Measurements from ENCODE around the gene SYT1.

The SYT1 gene

DNA sequence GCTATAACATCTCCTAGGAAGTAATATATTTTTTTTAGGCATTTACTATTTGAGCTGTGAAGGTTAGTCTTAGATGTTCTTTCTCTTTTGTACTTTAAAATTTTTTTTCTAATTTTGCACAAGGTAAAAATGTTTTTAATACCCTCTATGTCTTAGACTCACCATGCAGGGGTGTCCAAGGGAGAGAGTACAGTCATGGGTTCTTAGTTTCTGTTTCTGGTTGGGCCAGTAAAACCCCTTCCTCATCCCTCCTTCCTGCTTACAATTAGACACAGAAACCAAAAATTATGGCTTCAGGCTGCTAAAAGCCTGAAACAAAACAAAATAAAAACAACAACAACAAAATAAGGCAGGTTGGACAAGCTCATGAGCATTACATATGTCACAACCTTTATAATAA, 193.0 kb downstream of the SYT1 start:
- Histone ChIP-seq H3K4me3 (replicated peaks; ENCODE audit: insufficient read depth, low read length) (no peak overlapping the region), H3K27me3 (ENCODE audit: insufficient read depth, poor library complexity, severe bottlenecking) (no peaks in the 10 kb centered on the region), H3K27ac (replicated peaks) (no peak overlapping the region)
- no peak for DNase-seq (ENCODE audit: low read depth in 1 of 2, low spot score in 1 of 2)
- no peak for TF ChIP-seq POLR2AphosphoS5 (IDR thresholded peaks at IDR 0.05; ENCODE audit: low read depth)

DNA sequence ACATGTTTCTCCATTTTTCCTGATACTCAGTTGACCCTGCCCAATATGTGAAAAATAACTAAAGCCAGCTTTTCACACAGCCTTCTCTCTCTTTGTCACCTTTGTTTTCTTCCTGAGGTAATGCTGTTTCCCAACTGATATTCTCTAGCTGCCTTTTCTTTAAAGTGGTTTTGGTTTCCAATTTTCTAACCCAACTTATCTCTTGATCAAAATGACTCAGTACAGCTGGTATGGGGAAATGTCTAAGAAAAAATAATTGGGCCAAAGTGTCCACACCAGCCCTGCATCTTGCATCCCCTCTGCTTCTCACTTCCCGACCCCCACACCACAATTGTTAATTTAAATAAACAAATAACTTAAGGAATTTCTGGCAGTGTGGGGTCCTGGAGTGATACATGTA, 193.8 kb downstream of the SYT1 start:
- DNase-seq (ENCODE audit: low read depth in 1 of 2, low spot score in 1 of 2) = no peak
- H3K27ac ChIP-seq (replicated peaks) = no peak overlapping the region
- TF ChIP-seq SPI1 (IDR thresholded peaks at IDR 0.05; ENCODE audit: borderline replicate concordance, low read depth) = no peak
- H3K27me3 ChIP-seq (ENCODE audit: insufficient read depth, poor library complexity, severe bottlenecking) = no peaks in the 10 kb centered on the region
- no peak overlapping the region for H3K4me3 ChIP-seq (replicated peaks; ENCODE audit: insufficient read depth, low read length)

DNA sequence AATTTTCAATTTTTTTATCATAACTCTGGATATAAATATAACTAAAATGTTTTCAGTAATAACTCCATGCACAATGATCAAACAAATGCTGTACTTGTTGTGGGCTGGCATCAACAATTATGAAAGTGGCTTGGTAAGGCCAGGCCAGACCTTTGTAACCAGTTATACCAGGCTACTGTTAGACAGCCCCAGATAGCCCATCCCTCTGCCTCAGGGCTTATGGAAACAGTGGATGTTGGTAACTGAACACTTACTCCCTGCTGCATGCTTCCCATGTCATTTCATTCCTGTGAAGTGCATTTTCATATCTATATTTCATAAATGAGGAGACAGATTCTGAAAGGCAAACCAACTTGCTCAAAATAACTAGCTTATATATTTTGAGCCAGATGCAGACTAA, 195.0 kb downstream of the SYT1 start:
- TF ChIP-seq, protein P1, sequence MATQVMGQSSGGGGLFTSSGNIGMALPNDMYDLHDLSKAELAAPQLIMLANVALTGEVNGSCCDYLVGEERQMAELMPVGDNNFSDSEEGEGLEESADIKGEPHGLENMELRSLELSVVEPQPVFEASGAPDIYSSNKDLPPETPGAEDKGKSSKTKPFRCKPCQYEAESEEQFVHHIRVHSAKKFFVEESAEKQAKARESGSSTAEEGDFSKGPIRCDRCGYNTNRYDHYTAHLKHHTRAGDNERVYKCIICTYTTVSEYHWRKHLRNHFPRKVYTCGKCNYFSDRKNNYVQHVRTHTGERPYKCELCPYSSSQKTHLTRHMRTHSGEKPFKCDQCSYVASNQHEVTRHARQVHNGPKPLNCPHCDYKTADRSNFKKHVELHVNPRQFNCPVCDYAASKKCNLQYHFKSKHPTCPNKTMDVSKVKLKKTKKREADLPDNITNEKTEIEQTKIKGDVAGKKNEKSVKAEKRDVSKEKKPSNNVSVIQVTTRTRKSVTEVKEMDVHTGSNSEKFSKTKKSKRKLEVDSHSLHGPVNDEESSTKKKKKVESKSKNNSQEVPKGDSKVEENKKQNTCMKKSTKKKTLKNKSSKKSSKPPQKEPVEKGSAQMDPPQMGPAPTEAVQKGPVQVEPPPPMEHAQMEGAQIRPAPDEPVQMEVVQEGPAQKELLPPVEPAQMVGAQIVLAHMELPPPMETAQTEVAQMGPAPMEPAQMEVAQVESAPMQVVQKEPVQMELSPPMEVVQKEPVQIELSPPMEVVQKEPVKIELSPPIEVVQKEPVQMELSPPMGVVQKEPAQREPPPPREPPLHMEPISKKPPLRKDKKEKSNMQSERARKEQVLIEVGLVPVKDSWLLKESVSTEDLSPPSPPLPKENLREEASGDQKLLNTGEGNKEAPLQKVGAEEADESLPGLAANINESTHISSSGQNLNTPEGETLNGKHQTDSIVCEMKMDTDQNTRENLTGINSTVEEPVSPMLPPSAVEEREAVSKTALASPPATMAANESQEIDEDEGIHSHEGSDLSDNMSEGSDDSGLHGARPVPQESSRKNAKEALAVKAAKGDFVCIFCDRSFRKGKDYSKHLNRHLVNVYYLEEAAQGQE (IDR thresholded peaks at IDR 0.05; ENCODE audit: insufficient replicate concordance, low read depth) = no peak
- no peak overlapping the region for H3K27ac ChIP-seq (replicated peaks)
- DNase-seq (ENCODE audit: low read depth in 1 of 2, low spot score in 1 of 2) = no peak

DNA sequence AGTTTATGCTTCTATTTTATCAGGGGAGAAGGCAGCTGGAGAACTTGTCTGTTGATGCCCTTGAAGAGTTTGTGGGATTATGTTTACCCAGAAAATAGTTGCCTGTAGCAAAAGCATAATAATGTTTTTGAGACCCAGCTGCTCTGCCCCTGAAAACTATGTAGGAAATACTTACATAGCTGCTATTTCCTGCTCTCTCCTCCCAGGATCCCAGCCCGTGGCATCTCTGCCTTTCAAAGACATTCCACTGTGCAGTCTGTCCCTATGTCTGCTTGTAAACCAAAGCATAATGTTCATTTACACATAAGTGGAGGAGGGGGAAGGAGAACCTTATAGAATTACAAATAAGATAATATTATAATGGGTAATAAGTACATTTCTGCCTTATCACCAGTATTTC, 198.7 kb downstream of the SYT1 start:
- no peak for DNase-seq (ENCODE audit: low read depth in 1 of 2, low spot score in 1 of 2)
- no peak overlapping the region for H3K4me3 ChIP-seq (replicated peaks; ENCODE audit: insufficient read depth, low read length)
- H3K27me3 ChIP-seq (ENCODE audit: insufficient read depth, poor library complexity, severe bottlenecking) = no peaks in the 10 kb centered on the region
- TF ChIP-seq SPI1 (IDR thresholded peaks at IDR 0.05; ENCODE audit: borderline replicate concordance, low read depth) = no peak
- TF ChIP-seq, protein P1 (IDR thresholded peaks at IDR 0.05; ENCODE audit: insufficient replicate concordance, low read depth) = no peak
- no peak for TF ChIP-seq GABPA (IDR thresholded peaks at IDR 0.05; ENCODE audit: low read depth)
- TF ChIP-seq, protein P2, sequence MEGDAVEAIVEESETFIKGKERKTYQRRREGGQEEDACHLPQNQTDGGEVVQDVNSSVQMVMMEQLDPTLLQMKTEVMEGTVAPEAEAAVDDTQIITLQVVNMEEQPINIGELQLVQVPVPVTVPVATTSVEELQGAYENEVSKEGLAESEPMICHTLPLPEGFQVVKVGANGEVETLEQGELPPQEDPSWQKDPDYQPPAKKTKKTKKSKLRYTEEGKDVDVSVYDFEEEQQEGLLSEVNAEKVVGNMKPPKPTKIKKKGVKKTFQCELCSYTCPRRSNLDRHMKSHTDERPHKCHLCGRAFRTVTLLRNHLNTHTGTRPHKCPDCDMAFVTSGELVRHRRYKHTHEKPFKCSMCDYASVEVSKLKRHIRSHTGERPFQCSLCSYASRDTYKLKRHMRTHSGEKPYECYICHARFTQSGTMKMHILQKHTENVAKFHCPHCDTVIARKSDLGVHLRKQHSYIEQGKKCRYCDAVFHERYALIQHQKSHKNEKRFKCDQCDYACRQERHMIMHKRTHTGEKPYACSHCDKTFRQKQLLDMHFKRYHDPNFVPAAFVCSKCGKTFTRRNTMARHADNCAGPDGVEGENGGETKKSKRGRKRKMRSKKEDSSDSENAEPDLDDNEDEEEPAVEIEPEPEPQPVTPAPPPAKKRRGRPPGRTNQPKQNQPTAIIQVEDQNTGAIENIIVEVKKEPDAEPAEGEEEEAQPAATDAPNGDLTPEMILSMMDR (IDR thresholded peaks at IDR 0.05; ENCODE audit: insufficient read depth, low read length) = no peak
- TF ChIP-seq POLR2AphosphoS5 (IDR thresholded peaks at IDR 0.05; ENCODE audit: low read depth) = no peak
- no peak overlapping the region for H3K27ac ChIP-seq (replicated peaks)

More for the DNA sequence above, 195.0 kb downstream of the SYT1 start:
- H3K4me3 ChIP-seq (replicated peaks; ENCODE audit: insufficient read depth, low read length) = no peak overlapping the region
- no peaks in the 10 kb centered on the region for H3K27me3 ChIP-seq (ENCODE audit: insufficient read depth, poor library complexity, severe bottlenecking)

DNA sequence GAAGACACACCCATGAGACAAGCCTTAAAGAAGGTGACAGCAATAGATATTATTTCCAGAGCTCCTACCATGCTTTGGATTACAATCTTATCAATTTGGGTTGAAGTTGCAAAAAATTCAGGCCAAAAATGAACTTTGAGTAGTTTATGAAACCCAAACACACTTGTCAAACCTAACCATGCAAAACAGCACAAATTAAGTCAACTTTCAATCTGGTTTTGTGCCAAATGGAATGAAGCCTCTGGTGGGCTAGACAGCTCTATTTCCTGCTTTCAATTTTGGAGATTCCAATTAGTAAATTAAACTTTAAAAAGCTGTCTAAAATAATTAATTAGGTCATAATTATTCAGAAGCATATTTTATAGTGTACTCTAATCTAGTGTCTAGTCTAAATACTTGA, 203.4 kb downstream of the SYT1 start:
- TF ChIP-seq GABPA (IDR thresholded peaks at IDR 0.05; ENCODE audit: low read depth) (no peak), POLR2AphosphoS5 (IDR thresholded peaks at IDR 0.05; ENCODE audit: low read depth) (no peak)
- Histone ChIP-seq H3K27me3 (ENCODE audit: insufficient read depth, poor library complexity, severe bottlenecking) (no peaks in the 10 kb centered on the region), H3K27ac (replicated peaks) (no peak overlapping the region), H3K4me3 (replicated peaks; ENCODE audit: insufficient read depth, low read length) (no peak overlapping the region)
- DNase-seq (ENCODE audit: low read depth in 1 of 2, low spot score in 1 of 2) = no peak

DNA sequence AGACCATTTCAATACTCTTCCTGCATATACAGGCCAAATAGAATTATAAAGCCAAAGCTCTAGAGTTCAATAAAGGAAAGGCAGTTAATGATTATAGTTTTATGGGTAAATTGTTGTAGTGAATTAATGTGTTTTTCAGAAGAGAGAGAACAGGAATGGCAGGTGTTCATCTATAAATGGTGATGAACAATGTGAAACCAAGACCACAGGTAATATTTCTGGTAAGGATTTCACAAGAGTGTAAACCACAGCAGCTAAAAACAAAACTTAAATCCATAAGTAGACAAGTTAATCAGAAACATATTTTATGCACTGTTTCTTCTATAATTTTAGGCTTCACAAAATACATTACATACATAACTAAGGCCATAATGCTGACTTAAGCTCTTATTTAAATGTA, 204.4 kb downstream of the SYT1 start:
- Histone ChIP-seq H3K27me3 (ENCODE audit: insufficient read depth, poor library complexity, severe bottlenecking) (no peaks in the 10 kb centered on the region), H3K4me3 (replicated peaks; ENCODE audit: insufficient read depth, low read length) (no peak overlapping the region), H3K27ac (replicated peaks) (no peak overlapping the region)
- no peak for DNase-seq (ENCODE audit: low read depth in 1 of 2, low spot score in 1 of 2)
- TF ChIP-seq, protein P2 (IDR thresholded peaks at IDR 0.05; ENCODE audit: insufficient read depth, low read length) = no peak
- no peak for TF ChIP-seq SPI1 (IDR thresholded peaks at IDR 0.05; ENCODE audit: borderline replicate concordance, low read depth)
- TF ChIP-seq GABPA (IDR thresholded peaks at IDR 0.05; ENCODE audit: low read depth) = no peak
- TF ChIP-seq, protein P1 (IDR thresholded peaks at IDR 0.05; ENCODE audit: insufficient replicate concordance, low read depth) = no peak
- TF ChIP-seq POLR2AphosphoS5 (IDR thresholded peaks at IDR 0.05; ENCODE audit: low read depth) = no peak
